Lung (tissue), 12 donors: ENCODE results near the gene AFAP1. TPM values are rescaled to one million over a fixed set of nuclear protein-coding genes. Genes with fewer than 3 reads are reported as not detected.

ENCODE experiments used
- ATAC-seq: fragments of 200-7000 bp; cut with Tn5 transposase; one replicate; pipeline ENCODE4 v1.9.1; 2020; ENCODE audit warnings: moderate number of reproducible peaks; ENCODE audit not compliant: insufficient read depth, low FRiP score
- DNase-seq, 3 donors: peaks; one replicate each; pipeline ENCODE4 v3.0.0-alpha.2; 2013 to 2017
- H3K27ac ChIP-seq, 2 donors: one replicate each; pipeline ENCODE4 v1.5.1; 2013; ENCODE audit warnings: mild to moderate bottlenecking in 2 of 2, moderate library complexity in 2 of 2, control low read depth in 1 of 2, inconsistent platforms in 1 of 2, low read depth in 1 of 2, low read length in 1 of 2
- H3K27me3 ChIP-seq, 3 donors: one replicate each; pipeline ENCODE4 v1.5.1; 2013; ENCODE audit warnings: low read length in 2 of 3; ENCODE audit not compliant: control insufficient read depth in 3 of 3, insufficient read depth in 3 of 3
- H3K36me3 ChIP-seq, 4 donors: one replicate each; pipeline ENCODE4 v1.5.1; 2013; ENCODE audit warnings: low read length in 4 of 4, mild to moderate bottlenecking in 1 of 4, moderate library complexity in 1 of 4; ENCODE audit not compliant: control insufficient read depth in 4 of 4, insufficient read depth in 4 of 4
- H3K4me1 ChIP-seq, 5 donors: one replicate each; pipeline ENCODE4 v1.5.1; 2013; ENCODE audit warnings: low read length in 5 of 5, mild to moderate bottlenecking in 2 of 5, moderate library complexity in 1 of 5; ENCODE audit not compliant: control insufficient read depth in 5 of 5, insufficient read depth in 5 of 5
- H3K4me3 ChIP-seq: one replicate; pipeline ENCODE4 v1.5.1; 2013; ENCODE audit warnings: mild to moderate bottlenecking, control low read depth, moderate library complexity
- H3K9ac ChIP-seq, 2 donors: one replicate each; pipeline ENCODE4 v1.5.1; 2013; ENCODE audit warnings: low read length in 2 of 2, control low read depth in 1 of 2; ENCODE audit not compliant: insufficient read depth in 1 of 2
- H3K9me3 ChIP-seq, 4 donors: one replicate each; pipeline ENCODE4 v1.5.1; 2013; ENCODE audit warnings: low read length in 3 of 4, mild to moderate bottlenecking in 1 of 4, moderate library complexity in 1 of 4; ENCODE audit not compliant: control insufficient read depth in 4 of 4, insufficient read depth in 3 of 4
- WGBS, 2 donors: extraction: QIAGEN DNeasy Blood & Tissue Kit; methylation state at CpG; one replicate each; pipeline ENCODE4 v1.1.7; 2013; 5-methylcytosine and 5-hydroxymethylcytosine counted together
- polyA plus RNA-seq, 2 donors: library from polyadenylated mRNA; stranded (reverse); fragments of 200-250 nt; gene quantifications; one replicate each; pipeline ENCODE4 v1.2.1, GENCODE V29; 2013
- total RNA-seq, 2 donors: library from RNA; depleted of rRNA in 1 of 2; stranded (reverse); fragments of >200 nt in 1 of 2; gene quantifications; one replicate each; pipeline ENCODE4 v1.2.1, GENCODE V29; 2014 to 2021
- TF ChIP-seq, protein P1 (sequence below): IDR thresholded peaks from 2 replicates; pipeline ENCODE4 v1.5.1; 2012; ENCODE audit warnings: mild to moderate bottlenecking; ENCODE audit errors: control extremely low read depth, extremely low read depth
- donor health status: control.
- donor health status: control.
- donor health status: Bipolar disorder and iron deficiency.
- donor health status: healthy.
- donor health status: DM: yes; HTN: yes; CAD: no.

Gene AFAP1
- total and polyA plus RNA-seq, 4 donors, result 5.3 to 34.1 (median 12.3) TPM

DNA sequence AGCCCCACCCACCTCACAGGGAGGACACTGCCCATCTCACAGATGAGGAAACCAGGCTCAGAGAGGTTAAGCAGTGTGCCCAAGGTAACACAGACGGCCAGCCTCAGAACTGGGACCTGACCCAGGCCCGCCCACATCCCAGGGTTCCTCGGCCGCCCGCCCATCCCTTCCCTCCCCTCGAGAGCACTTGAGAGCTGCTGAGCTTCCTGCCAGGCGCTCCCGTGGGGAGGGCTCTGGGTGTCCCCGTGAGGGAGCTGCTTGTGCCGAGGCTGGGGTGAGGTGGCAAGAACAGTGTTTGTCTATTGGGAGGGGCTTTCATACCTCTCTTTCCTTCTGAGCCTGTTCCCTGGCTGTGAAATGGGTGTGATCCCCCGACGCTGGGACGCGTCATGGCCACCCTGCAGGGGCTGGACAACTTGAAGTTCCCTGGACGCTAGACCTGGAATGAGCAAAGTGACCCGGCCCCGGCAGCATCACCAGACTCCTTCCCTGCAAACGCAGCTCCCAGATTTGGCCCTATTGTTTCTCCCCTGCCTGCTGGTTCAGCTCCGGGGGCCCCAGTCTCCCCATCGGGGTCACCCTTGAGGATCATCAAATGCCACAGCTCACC, 204.9 kb downstream of the AFAP1 start:
- Histone ChIP-seq H3K4me1 (no peaks in the 10 kb centered on the region), H3K9me3 (peaks cover 0 to 17% (median 0%) of the 10 kb centered on the region in 4 donors), H3K4me3 (no peak overlapping the region), H3K27ac (no peak overlapping the region), H3K36me3 (no peaks in the 10 kb centered on the region), H3K9ac (no peak overlapping the region), H3K27me3 (no peaks in the 10 kb centered on the region)
- ATAC-seq (no peak), DNase-seq (no peak)
- TF ChIP-seq, protein P1, sequence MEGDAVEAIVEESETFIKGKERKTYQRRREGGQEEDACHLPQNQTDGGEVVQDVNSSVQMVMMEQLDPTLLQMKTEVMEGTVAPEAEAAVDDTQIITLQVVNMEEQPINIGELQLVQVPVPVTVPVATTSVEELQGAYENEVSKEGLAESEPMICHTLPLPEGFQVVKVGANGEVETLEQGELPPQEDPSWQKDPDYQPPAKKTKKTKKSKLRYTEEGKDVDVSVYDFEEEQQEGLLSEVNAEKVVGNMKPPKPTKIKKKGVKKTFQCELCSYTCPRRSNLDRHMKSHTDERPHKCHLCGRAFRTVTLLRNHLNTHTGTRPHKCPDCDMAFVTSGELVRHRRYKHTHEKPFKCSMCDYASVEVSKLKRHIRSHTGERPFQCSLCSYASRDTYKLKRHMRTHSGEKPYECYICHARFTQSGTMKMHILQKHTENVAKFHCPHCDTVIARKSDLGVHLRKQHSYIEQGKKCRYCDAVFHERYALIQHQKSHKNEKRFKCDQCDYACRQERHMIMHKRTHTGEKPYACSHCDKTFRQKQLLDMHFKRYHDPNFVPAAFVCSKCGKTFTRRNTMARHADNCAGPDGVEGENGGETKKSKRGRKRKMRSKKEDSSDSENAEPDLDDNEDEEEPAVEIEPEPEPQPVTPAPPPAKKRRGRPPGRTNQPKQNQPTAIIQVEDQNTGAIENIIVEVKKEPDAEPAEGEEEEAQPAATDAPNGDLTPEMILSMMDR, result no peak
- WGBS, 2 donors, result 52 to 60% methylated on average over 20 of the region's 20 CpGs

- DNase-seq, result no peak
- TF ChIP-seq, protein P1, result no peak
- H3K36me3 ChIP-seq, result no peaks in the 10 kb centered on the region
- no peaks in the 10 kb centered on the region for H3K4me1 ChIP-seq
- no peak overlapping the region for H3K9ac ChIP-seq
- H3K27me3 ChIP-seq, result no peaks in the 10 kb centered on the region
- H3K4me3 ChIP-seq, result no peak overlapping the region
- 66 to 68% methylated on average over 25 to 26 of the region's 26 CpGs for WGBS, 2 donors
- H3K9me3 ChIP-seq, result peaks cover 0 to 17% (median 0%) of the 10 kb centered on the region in 4 donors
- no peak for ATAC-seq
- H3K27ac ChIP-seq, result no peak overlapping the region
These were observed 205.6 kb downstream of the AFAP1 start for GRCh38 chr4:7733801-7734650.

DNA sequence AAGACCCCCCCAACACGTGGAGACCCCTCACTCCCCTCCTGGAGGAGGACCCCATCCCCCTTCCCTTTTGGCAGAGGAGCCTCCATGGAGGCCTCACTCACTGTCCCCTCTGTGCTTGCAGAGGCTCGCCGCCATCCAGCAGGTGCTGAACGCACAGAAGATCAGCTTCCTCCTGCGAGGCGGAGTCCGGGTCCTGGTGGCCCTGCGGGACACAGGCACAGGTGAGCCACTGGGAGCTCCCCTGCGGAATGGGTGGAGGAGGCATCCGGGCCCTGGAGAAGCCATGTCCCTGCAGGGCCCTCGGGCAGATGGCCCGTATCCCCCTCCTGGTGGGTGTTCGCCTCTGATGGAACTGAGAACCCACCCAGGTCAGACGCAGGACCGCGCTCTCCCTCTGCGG, 206.5 kb downstream of the AFAP1 start:
- TF ChIP-seq, protein P1, result no peak
- WGBS, 2 donors, result 85 to 89% methylated on average over 14 to 17 of the region's 17 CpGs
- ATAC-seq (no peak), DNase-seq (no peak)
- Histone ChIP-seq H3K27me3 (no peaks in the 10 kb centered on the region), H3K4me3 (no peak overlapping the region), H3K9me3 (peaks cover 0 to 15% (median 0%) of the 10 kb centered on the region in 4 donors), H3K36me3 (no peaks in the 10 kb centered on the region), H3K4me1 (no peaks in the 10 kb centered on the region), H3K9ac (no peak overlapping the region), H3K27ac (no peak overlapping the region)
